Activated CD4-positive, alpha-beta memory T cell treated with anti-CD3 and anti-CD28 coated beads, Interleukin-2, amount 10 ng/mL, durations not matched to agents 7 days and 5 days (primary cell): ENCODE measurements around the gene UCHL3. TPM values are rescaled to one million over a fixed set of nuclear protein-coding genes. Genes with fewer than 3 reads are reported as not detected.

Source experiments
- CTCF ChIA-PET: fragments of 350-600 bp; sonication (Branson Sonifier 250); formaldehyde crosslinking; loops from one replicate; lab custom pipeline; 2021; ENCODE audit warnings: antibody characterized with exemption, inconsistent platforms; lab: Charles Lee
- POLR2A ChIA-PET: fragments of 350-600 bp; sonication (Branson Sonifier 250); formaldehyde crosslinking; loops from one replicate; lab custom pipeline; 2021; ENCODE audit warnings: antibody characterized with exemption; lab: Charles Lee
- DNase-seq: peaks from one replicate; pipeline ENCODE4 v3.0.0-alpha.2; 2020
- H3K27ac Mint-ChIP-seq: one replicate; pipeline ENCODE4 v1.8.0; 2021; ENCODE audit warnings: mild to moderate bottlenecking, mixed read lengths
- H3K27me3 Mint-ChIP-seq: one replicate; pipeline ENCODE4 v1.8.0; 2021; ENCODE audit warnings: mixed read lengths
- H3K36me3 Mint-ChIP-seq: one replicate; pipeline ENCODE4 v1.8.0; 2021; ENCODE audit warnings: low read depth, mixed read lengths
- H3K4me1 Mint-ChIP-seq: one replicate; pipeline ENCODE4 v1.8.0; 2021; ENCODE audit warnings: mixed read lengths
- H3K4me3 Mint-ChIP-seq: one replicate; pipeline ENCODE4 v1.8.0; 2021; ENCODE audit warnings: mild to moderate bottlenecking, mixed read lengths
- H3K9me3 Mint-ChIP-seq: one replicate; pipeline ENCODE4 v1.8.0; 2021; ENCODE audit warnings: mixed read lengths
- total RNA-seq, 2 experiments: library from RNA; stranded (reverse); gene quantifications; one replicate each; pipeline ENCODE4 v1.2.3, GENCODE V29; 2021

UCHL3 gene
- total RNA-seq, 2 experiments from 2014 or later, result 30.0 to 32.6 TPM

DNA sequence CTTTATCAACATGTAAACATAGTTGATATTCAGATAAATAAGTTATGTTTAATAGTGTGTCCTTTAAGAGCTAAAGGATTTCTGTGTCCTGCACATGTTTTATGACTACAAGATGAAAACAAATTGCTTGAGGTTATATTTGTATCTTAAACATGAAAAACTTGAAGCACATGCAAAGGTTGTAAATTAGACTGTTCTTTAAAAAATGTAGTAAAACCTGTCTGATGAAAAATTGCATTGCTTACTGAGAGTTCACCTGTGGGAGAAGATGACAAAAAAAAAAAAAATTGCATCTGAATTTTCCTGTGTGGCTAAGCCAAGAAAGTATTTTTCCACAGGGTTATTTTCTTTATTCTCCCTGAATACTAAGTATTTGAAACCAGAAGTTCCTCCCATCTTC is 60.9 kb downstream of the UCHL3 start:
- no peak for DNase-seq
- peaks cover 9% of the 10 kb centered on the region for H3K36me3 Mint-ChIP-seq
- no peak overlapping the region for H3K27ac Mint-ChIP-seq
- no peaks in the 10 kb centered on the region for H3K9me3 Mint-ChIP-seq
- POLR2A ChIA-PET, result no interaction called here
- H3K4me3 Mint-ChIP-seq, result no peak overlapping the region
- H3K27me3 Mint-ChIP-seq, result no peaks in the 10 kb centered on the region
- CTCF ChIA-PET, result no interaction called here
- no peaks in the 10 kb centered on the region for H3K4me1 Mint-ChIP-seq

GRCh38 chr13:75612354-75612753 is 62.8 kb downstream of the UCHL3 start:
- POLR2A ChIA-PET, result no interaction called here
- no peak for DNase-seq
- peaks cover 7% of the 10 kb centered on the region for H3K36me3 Mint-ChIP-seq
- CTCF ChIA-PET, result no interaction called here
- no peak overlapping the region for H3K4me3 Mint-ChIP-seq
- H3K9me3 Mint-ChIP-seq, result no peaks in the 10 kb centered on the region
- no peaks in the 10 kb centered on the region for H3K4me1 Mint-ChIP-seq
- no peaks in the 10 kb centered on the region for H3K27me3 Mint-ChIP-seq
- H3K27ac Mint-ChIP-seq, result no peak overlapping the region

- Mint-ChIP-seq H3K4me3 (no peak overlapping the region), H3K36me3 (peaks cover 7% of the 10 kb centered on the region)
- CTCF ChIA-PET, result no interaction called here
Measured at GRCh38 chr13:75617230-75617629, 67.6 kb downstream of the UCHL3 start.

DNA sequence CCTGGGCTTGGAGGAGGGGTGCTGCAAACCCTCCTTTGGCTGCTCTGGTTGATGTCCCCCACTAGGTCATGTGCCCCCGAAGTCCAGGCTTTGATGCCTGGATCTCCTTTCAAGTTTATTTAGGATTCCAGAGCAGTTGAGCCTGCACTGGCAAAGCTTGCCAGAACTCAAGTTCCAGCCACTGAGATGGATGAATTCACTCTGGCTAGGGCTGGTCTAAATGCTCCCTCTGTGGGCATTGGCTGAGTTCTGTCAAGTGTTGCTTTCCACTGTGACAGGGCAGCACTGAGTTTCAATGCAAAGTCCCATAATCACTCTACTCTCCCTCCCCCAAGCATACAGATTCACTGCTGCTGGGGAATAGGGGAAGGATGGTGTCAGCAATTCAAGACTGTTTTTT is 68.7 kb downstream of the UCHL3 start:
- CTCF ChIA-PET, result no interaction called here

More at GRCh38 chr13:75617230-75617629, 67.6 kb downstream of the UCHL3 start:
- H3K9me3 Mint-ChIP-seq, result no peaks in the 10 kb centered on the region
- DNase-seq, result no peak
- POLR2A ChIA-PET, result no interaction called here
- no peaks in the 10 kb centered on the region for H3K4me1 Mint-ChIP-seq
- H3K27ac Mint-ChIP-seq, result no peak overlapping the region
- no peaks in the 10 kb centered on the region for H3K27me3 Mint-ChIP-seq

DNA sequence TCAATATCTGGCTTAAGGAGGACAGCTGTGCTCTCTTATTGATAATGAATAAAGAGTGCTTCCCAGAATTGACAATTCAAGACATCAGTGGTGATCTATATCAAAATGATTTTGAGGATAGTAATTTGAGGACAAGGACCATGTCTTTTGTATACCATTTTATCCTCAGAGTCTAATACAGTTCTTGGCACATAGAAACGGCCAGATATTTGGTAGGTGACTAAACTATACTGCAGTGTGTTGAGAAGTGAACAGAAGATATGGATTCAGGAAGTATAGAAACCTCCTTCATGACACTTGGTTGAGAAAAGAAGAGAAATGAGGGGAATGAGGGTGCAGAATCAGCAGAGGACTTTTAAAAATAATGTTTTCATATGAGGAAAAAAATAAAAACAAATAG is 70.4 kb downstream of the UCHL3 start:
- ChIA-PET POLR2A (interaction anchor here (1.1 kb wide), 1 partner anchor 14 kb away, joined by 3 read pairs; no protein-coding TSS in a partner anchor), CTCF (no interaction called here)
- DNase-seq, result no peak
- Mint-ChIP-seq H3K27me3 (no peaks in the 10 kb centered on the region), H3K9me3 (no peaks in the 10 kb centered on the region), H3K27ac (no peak overlapping the region), H3K36me3 (peaks cover 7% of the 10 kb centered on the region), H3K4me1 (no peaks in the 10 kb centered on the region), H3K4me3 (no peak overlapping the region)

More for the DNA sequence above, 68.7 kb downstream of the UCHL3 start:
- Mint-ChIP-seq H3K36me3 (peaks cover 3% of the 10 kb centered on the region), H3K9me3 (no peaks in the 10 kb centered on the region), H3K4me1 (no peaks in the 10 kb centered on the region), H3K27ac (no peak overlapping the region), H3K27me3 (no peaks in the 10 kb centered on the region), H3K4me3 (no peak overlapping the region)
- DNase-seq, result no peak
- POLR2A ChIA-PET, result no interaction called here

GRCh38 chr13:75621147-75621546 is 71.6 kb downstream of the UCHL3 start:
- Mint-ChIP-seq H3K27ac (no peak overlapping the region), H3K4me1 (no peaks in the 10 kb centered on the region), H3K27me3 (no peaks in the 10 kb centered on the region), H3K4me3 (no peak overlapping the region), H3K9me3 (no peaks in the 10 kb centered on the region), H3K36me3 (peaks cover 7% of the 10 kb centered on the region)
- POLR2A ChIA-PET, result interaction anchor here (1.1 kb wide), 1 partner anchor 12 kb away, joined by 3 read pairs; no protein-coding TSS in a partner anchor
- CTCF ChIA-PET, result no interaction called here
- DNase-seq, result no peak

- Mint-ChIP-seq H3K9me3 (no peaks in the 10 kb centered on the region), H3K4me1 (peaks cover 4% of the 10 kb centered on the region), H3K27ac (no peak overlapping the region), H3K36me3 (peaks cover 2% of the 10 kb centered on the region), H3K27me3 (no peaks in the 10 kb centered on the region), H3K4me3 (no peak overlapping the region)
- CTCF ChIA-PET, result interaction anchor here (0.6 kb wide), 1 partner anchor 149 kb away, joined by 4 read pairs; no protein-coding TSS in a partner anchor
- DNase-seq, result no peak
- POLR2A ChIA-PET, result no interaction called here
Measured at GRCh38 chr13:75628801-75629200, 79.2 kb downstream of the UCHL3 start.

GRCh38 chr13:75633285-75633684 is 83.7 kb downstream of the UCHL3 start:
- Mint-ChIP-seq H3K4me1 (peaks cover 15% of the 10 kb centered on the region), H3K27ac (no peak overlapping the region), H3K27me3 (peaks cover 12% of the 10 kb centered on the region), H3K4me3 (no peak overlapping the region), H3K36me3 (no peaks in the 10 kb centered on the region), H3K9me3 (no peaks in the 10 kb centered on the region)
- no peak for DNase-seq
- POLR2A ChIA-PET, result interaction anchor here (1.0 kb wide), 1 partner anchor 13 kb away, joined by 3 read pairs; no protein-coding TSS in a partner anchor
- CTCF ChIA-PET, result interaction anchor here (1.4 kb wide), 1 partner anchor 62 kb away, joined by 3 read pairs; no protein-coding TSS in a partner anchor

- Mint-ChIP-seq H3K4me1 (peaks cover 15% of the 10 kb centered on the region), H3K36me3 (no peaks in the 10 kb centered on the region), H3K4me3 (peak overlapping the region; percentile 53), H3K27me3 (peaks cover 16% of the 10 kb centered on the region), H3K27ac (no peak overlapping the region), H3K9me3 (no peaks in the 10 kb centered on the region)
- DNase-seq, result no peak
- ChIA-PET CTCF (interaction anchor here (1.0 kb wide), 1 partner anchor 50 kb away, joined by 3 read pairs; no protein-coding TSS in a partner anchor), POLR2A (no interaction called here)
Measured at GRCh38 chr13:75635101-75635827, 85.7 kb downstream of the UCHL3 start.

DNA sequence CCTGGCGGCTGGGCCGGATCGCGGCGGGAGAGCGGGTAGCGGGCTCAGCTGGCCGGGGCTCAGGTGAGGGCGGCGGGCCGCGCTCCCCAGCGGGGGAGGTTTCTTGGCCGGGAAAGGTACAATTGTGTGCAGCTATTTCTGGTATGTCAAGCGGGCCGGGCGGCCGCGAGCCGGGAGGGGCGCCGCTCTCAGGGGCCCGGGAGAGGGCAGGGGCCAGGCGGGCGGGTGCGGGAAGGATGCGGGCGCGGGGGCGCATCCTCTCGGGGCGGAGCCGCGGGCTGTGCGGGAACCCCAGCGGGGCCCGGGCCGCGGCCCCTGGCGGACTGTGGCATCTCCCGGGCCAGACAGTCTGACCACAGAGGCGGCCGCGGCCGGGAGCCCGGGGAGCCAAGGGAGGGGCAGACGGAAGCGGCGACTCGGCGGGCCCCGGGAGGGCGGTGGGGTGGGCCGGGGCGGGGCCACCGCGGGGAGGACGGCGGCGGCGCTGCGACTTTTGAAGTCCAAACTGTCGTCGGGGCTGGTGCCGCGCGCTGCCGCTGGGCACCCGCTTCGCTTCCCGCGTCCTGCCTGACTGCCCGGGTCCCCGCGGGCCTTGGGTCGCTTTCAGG is 86.3 kb downstream of the UCHL3 start, which contains the start of gene LMO7:
TSS of gene LMO7 (plus strand) at position 503 of the 608 bp plus-strand sequence. CDS start 328 bp downstream, outside the sequence.
- Mint-ChIP-seq H3K27me3 (peaks cover 16% of the 10 kb centered on the region), H3K9me3 (no peaks in the 10 kb centered on the region), H3K36me3 (no peaks in the 10 kb centered on the region), H3K27ac (no peak within 1 kb of the TSS), H3K4me3 (peak within 1 kb of the TSS; percentile 70), H3K4me1 (peaks cover 15% of the 10 kb centered on the region)
- ChIA-PET POLR2A (no interaction called here), CTCF (interaction anchor here (1.0 kb wide), 1 partner anchor 49 kb away, joined by 3 read pairs; no protein-coding TSS in a partner anchor)
- DNase-seq, result peak; percentile 54

DNA sequence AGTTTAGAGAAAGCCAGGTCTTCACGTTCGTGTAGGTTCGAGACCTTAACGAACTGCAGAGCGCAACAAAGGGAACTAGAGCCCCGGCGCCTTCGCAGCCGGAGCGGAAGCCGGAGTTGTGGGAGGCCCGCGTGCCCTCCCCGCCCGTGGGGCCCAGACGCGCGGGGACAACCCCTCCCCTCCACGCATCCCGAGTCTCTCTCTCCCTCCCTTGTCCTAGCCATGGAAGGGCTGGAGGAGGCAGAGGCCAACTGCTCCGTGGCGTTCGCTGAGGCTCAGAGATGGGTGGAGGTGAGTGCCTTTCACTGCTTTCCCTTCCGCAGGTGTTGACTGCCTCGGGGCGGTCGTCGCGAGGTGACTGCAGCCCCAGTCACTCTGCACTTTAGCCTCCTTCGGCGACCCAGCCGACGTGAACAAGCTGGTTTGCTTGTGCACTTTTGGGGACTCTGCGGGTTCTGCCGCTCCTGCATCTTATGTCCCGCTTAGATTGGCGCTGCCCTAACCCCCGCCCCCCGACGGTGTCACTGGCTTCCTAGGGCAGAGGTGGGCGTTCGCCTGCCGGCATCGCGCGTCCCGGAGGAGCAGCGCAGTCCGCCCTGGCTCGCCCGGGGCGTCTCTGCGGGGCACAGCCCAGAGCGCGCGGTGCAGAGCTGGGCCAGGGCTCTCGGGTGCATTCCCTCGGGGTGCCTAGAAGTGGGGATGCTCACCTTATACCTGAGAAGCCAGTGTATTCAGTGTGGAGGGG is 87.0 kb downstream of the UCHL3 start:
- ChIA-PET CTCF (no interaction called here), POLR2A (interaction anchor here (0.9 kb wide), 1 partner anchor 310 kb away, joined by 3 read pairs; no protein-coding TSS in a partner anchor)
- Mint-ChIP-seq H3K4me3 (peak overlapping the region; percentile 70), H3K4me1 (peaks cover 15% of the 10 kb centered on the region), H3K27me3 (peaks cover 16% of the 10 kb centered on the region), H3K9me3 (no peaks in the 10 kb centered on the region), H3K36me3 (no peaks in the 10 kb centered on the region), H3K27ac (no peak overlapping the region)
- DNase-seq, result peak; percentile 43

DNA sequence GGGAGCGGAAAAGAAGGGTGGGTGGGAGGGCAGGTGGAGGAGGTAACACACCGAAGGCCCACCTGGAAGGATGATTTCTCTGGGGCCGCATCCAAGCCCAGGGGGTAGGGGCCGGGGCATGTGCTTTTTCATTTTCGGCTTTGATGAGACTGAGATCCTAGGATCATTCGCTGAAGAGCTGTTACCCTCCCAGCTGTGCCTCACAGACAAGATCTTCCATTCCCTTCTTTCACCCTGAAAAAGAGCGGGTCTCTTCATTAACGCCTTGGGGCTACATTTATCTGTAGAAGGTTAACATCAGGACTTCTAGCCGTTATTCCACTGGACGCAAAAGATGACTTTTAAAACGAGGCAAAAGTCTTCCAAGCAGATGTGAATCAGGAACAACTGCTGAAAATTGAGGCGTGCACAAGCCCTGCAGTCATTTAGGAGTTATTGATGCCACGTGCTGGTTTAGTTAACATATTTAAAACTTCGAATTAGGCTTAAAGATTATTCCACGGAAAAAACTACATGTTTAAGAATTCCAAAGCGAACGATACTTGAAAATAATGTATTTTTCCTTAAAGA is 87.7 kb downstream of the UCHL3 start:
- H3K27me3 Mint-ChIP-seq, result peaks cover 16% of the 10 kb centered on the region
- POLR2A ChIA-PET, result interaction anchor here (0.9 kb wide), 1 partner anchor 311 kb away, joined by 3 read pairs; no protein-coding TSS in a partner anchor
- peaks cover 15% of the 10 kb centered on the region for H3K4me1 Mint-ChIP-seq
- peak overlapping the region; percentile 70 for H3K4me3 Mint-ChIP-seq
- DNase-seq, result no peak
- CTCF ChIA-PET, result no interaction called here
- H3K27ac Mint-ChIP-seq, result no peak overlapping the region
- H3K36me3 Mint-ChIP-seq, result no peaks in the 10 kb centered on the region
- H3K9me3 Mint-ChIP-seq, result no peaks in the 10 kb centered on the region
